Liver (tissue), 9 donors: Measurements from ENCODE around the gene ACTRT2. TPM values are rescaled to one million over a fixed set of nuclear protein-coding genes. Genes with fewer than 3 reads are reported as not detected.

Experiments
- DNase-seq: peaks from one replicate; pipeline ENCODE4 v3.0.0-alpha.2; 2017; ENCODE audit warnings: low spot score
- H3K27ac ChIP-seq, 2 donors: one replicate each; pipeline ENCODE4 v1.7.0; 2013; ENCODE audit warnings: inconsistent platforms in 2 of 2, low read length in 2 of 2, control low read depth in 1 of 2, low read depth in 1 of 2, mild to moderate bottlenecking in 1 of 2
- H3K27me3 ChIP-seq, 4 donors: one replicate each; pipeline versions ENCODE4 v1.6.1 to v1.7.0; 2013; ENCODE audit warnings: low read length in 3 of 4, inconsistent platforms in 1 of 4, mild to moderate bottlenecking in 1 of 4, moderate library complexity in 1 of 4; ENCODE audit not compliant: control insufficient read depth in 4 of 4, insufficient read depth in 4 of 4
- H3K36me3 ChIP-seq, 4 donors: one replicate each; pipeline versions ENCODE4 v1.6.1 to v1.7.0; 2013; ENCODE audit warnings: low read length in 3 of 4, mild to moderate bottlenecking in 3 of 4, low read depth in 1 of 4, moderate library complexity in 1 of 4; ENCODE audit not compliant: control insufficient read depth in 4 of 4, insufficient read depth in 3 of 4
- H3K4me1 ChIP-seq, 4 donors: one replicate each; pipeline versions ENCODE4 v1.6.1 to v1.7.0; 2013; ENCODE audit warnings: low read length in 3 of 4, mild to moderate bottlenecking in 3 of 4, moderate library complexity in 1 of 4; ENCODE audit not compliant: control insufficient read depth in 4 of 4, insufficient read depth in 4 of 4
- H3K4me3 ChIP-seq, 3 donors: one replicate each; pipeline versions ENCODE4 v1.6.1 to v1.7.0; 2013; ENCODE audit warnings: low read length in 3 of 3, control low read depth in 1 of 3, low read depth in 1 of 3, mild to moderate bottlenecking in 1 of 3
- H3K9ac ChIP-seq, 2 donors: one replicate each; pipeline ENCODE4 v1.7.0; 2013; ENCODE audit warnings: low read length in 2 of 2, mild to moderate bottlenecking in 2 of 2, moderate library complexity in 2 of 2, control low read depth in 1 of 2, low read depth in 1 of 2
- H3K9me3 ChIP-seq, 4 donors: one replicate each; pipeline versions ENCODE4 v1.6.1 to v1.7.0; 2013; ENCODE audit warnings: low read length in 3 of 4; ENCODE audit not compliant: control insufficient read depth in 4 of 4
- EGR1 ChIP-seq, 2 donors: IDR thresholded peaks; 2 replicates each; pipeline ENCODE4 v1.6.1; 2016 to 2018; ENCODE audit warnings: antibody characterized with exemption in 2 of 2, low read depth in 2 of 2
- FOXA1 ChIP-seq: IDR thresholded peaks from 2 replicates; pipeline ENCODE4 v1.6.1; 2016; ENCODE audit warnings: antibody characterized with exemption
- FOXA2 ChIP-seq: IDR thresholded peaks from 2 replicates; pipeline ENCODE4 v1.6.1; 2016; ENCODE audit warnings: antibody characterized with exemption
- GABPA ChIP-seq, 2 donors: IDR thresholded peaks in 1 of 2; conservative IDR thresholded peaks in 1 of 2; 2 replicates each; pipeline ENCODE4 v1.6.1; 2016; ENCODE audit warnings: antibody characterized with exemption in 2 of 2, mild to moderate bottlenecking in 1 of 2, moderate library complexity in 1 of 2
- HNF4G ChIP-seq: IDR thresholded peaks from 2 replicates; pipeline ENCODE4 v1.6.1; 2016; ENCODE audit warnings: antibody characterized with exemption
- MAX ChIP-seq: IDR thresholded peaks from 2 replicates; pipeline ENCODE4 v1.6.1; 2016; ENCODE audit warnings: antibody characterized with exemption
- NR2F2 ChIP-seq: IDR thresholded peaks from 2 replicates; pipeline ENCODE4 v1.6.1; 2016; ENCODE audit warnings: antibody characterized with exemption
- RAD21 ChIP-seq, 2 donors: IDR thresholded peaks; 2 replicates each; pipeline ENCODE4 v1.6.1; 2016; ENCODE audit warnings: antibody characterized with exemption in 2 of 2, mild to moderate bottlenecking in 2 of 2
- SP1 ChIP-seq: IDR thresholded peaks from 2 replicates; pipeline ENCODE4 v1.6.1; 2018; ENCODE audit warnings: antibody characterized with exemption, mild to moderate bottlenecking
- YY1 ChIP-seq: IDR thresholded peaks from 2 replicates; pipeline ENCODE4 v1.6.1; 2016; ENCODE audit warnings: antibody characterized with exemption, mild to moderate bottlenecking
- ZBTB33 ChIP-seq: IDR thresholded peaks from 2 replicates; pipeline ENCODE4 v1.6.1; 2016; ENCODE audit warnings: antibody characterized with exemption
- WGBS: extraction: QIAGEN DNeasy Blood & Tissue Kit; methylation state at CpG from one replicate; pipeline ENCODE4 v1.1.7; 2013; 5-methylcytosine and 5-hydroxymethylcytosine counted together
- polyA plus RNA-seq, 2 donors: library from polyadenylated mRNA; stranded (reverse) in 1 of 2; unstranded in 1 of 2; fragments of 200-250 nt in 1 of 2; fragments of >200 nt in 1 of 2; fragmentation: Nextera tagmentation in 1 of 2; extraction: Ambion mirVana in 1 of 2; gene quantifications; one replicate each; pipeline versions ENCODE4 v1.2.1 to v1.2.3, GENCODE V29; 2013 to 2015
- total RNA-seq, 2 donors: library from RNA; depleted of rRNA; stranded (reverse); fragments of >200 nt; gene quantifications; one replicate each; pipeline ENCODE4 v1.2.3, GENCODE V29; 2014
- TF ChIP-seq, protein P1 (sequence below): IDR thresholded peaks from 2 replicates; pipeline ENCODE4 v1.6.1; 2016; ENCODE audit warnings: antibody characterized with exemption, mild to moderate bottlenecking
- TF ChIP-seq, protein P2 (sequence below): fragments of 150-350 bp; IDR thresholded peaks from 2 replicates; pipeline ENCODE4 v1.5.1; 2017; ENCODE audit warnings: improper control_type of control experiment, low read depth, low read length; ENCODE audit not compliant: missing input control
- TF ChIP-seq, protein P3 (sequence below): IDR thresholded peaks from 2 replicates; pipeline ENCODE4 v1.6.1; 2016; ENCODE audit warnings: antibody characterized with exemption
- donor health status: healthy.
- donor health status: healthy.
- donor health status: healthy.
- donor health status: healthy.
- donor health status: healthy.

ACTRT2 gene
- total and polyA plus RNA-seq, 4 donors: not detected

DNA sequence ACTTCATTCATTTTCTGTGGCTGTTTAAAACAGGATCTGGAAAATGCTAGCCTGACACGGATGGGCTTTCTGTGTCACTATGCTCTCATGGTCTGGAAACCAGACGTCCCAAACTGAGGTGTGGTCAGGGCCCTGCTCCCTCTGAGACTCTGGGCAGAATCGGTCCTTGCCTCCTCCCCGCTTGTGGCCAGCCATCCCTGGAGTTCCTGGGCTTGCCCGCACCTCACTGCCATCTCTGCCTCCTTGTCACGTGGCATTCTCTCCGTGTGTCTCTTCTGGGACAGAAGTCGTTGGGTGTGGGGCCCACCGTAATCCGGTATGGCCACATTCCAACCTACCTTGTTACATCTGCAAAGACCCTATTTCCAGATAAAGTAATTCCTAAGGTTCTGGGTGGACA lies 10.1 kb upstream of the ACTRT2 start:
- Histone ChIP-seq H3K27me3 (peaks cover 0 to 19% (median 2%) of the 10 kb centered on the region in 4 donors), H3K36me3 (no peaks in the 10 kb centered on the region), H3K4me3 (no peak overlapping the region), H3K4me1 (no peaks in the 10 kb centered on the region), H3K9me3 (peaks cover 3 to 17% (median 11%) of the 10 kb centered on the region in 4 donors), H3K27ac (no peak overlapping the region), H3K9ac (no peak overlapping the region)
- TF ChIP-seq NR2F2: no peak
- no peak for TF ChIP-seq SP1
- TF ChIP-seq FOXA1: no peak
- TF ChIP-seq, protein P1, sequence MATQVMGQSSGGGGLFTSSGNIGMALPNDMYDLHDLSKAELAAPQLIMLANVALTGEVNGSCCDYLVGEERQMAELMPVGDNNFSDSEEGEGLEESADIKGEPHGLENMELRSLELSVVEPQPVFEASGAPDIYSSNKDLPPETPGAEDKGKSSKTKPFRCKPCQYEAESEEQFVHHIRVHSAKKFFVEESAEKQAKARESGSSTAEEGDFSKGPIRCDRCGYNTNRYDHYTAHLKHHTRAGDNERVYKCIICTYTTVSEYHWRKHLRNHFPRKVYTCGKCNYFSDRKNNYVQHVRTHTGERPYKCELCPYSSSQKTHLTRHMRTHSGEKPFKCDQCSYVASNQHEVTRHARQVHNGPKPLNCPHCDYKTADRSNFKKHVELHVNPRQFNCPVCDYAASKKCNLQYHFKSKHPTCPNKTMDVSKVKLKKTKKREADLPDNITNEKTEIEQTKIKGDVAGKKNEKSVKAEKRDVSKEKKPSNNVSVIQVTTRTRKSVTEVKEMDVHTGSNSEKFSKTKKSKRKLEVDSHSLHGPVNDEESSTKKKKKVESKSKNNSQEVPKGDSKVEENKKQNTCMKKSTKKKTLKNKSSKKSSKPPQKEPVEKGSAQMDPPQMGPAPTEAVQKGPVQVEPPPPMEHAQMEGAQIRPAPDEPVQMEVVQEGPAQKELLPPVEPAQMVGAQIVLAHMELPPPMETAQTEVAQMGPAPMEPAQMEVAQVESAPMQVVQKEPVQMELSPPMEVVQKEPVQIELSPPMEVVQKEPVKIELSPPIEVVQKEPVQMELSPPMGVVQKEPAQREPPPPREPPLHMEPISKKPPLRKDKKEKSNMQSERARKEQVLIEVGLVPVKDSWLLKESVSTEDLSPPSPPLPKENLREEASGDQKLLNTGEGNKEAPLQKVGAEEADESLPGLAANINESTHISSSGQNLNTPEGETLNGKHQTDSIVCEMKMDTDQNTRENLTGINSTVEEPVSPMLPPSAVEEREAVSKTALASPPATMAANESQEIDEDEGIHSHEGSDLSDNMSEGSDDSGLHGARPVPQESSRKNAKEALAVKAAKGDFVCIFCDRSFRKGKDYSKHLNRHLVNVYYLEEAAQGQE: no peak
- no peak for TF ChIP-seq MAX
- no peak for TF ChIP-seq EGR1 (IDR thresholded peaks at IDR 0.05; ENCODE audit: low read depth in 2 of 2)
- no peak for TF ChIP-seq YY1
- TF ChIP-seq GABPA (IDR thresholded peaks at IDR 0.05 in 1 of 2, conservative IDR thresholded peaks at IDR 0.05 in 1 of 2): no peak
- TF ChIP-seq RAD21 (IDR thresholded peaks at IDR 0.05): no peak
- TF ChIP-seq, protein P2, sequence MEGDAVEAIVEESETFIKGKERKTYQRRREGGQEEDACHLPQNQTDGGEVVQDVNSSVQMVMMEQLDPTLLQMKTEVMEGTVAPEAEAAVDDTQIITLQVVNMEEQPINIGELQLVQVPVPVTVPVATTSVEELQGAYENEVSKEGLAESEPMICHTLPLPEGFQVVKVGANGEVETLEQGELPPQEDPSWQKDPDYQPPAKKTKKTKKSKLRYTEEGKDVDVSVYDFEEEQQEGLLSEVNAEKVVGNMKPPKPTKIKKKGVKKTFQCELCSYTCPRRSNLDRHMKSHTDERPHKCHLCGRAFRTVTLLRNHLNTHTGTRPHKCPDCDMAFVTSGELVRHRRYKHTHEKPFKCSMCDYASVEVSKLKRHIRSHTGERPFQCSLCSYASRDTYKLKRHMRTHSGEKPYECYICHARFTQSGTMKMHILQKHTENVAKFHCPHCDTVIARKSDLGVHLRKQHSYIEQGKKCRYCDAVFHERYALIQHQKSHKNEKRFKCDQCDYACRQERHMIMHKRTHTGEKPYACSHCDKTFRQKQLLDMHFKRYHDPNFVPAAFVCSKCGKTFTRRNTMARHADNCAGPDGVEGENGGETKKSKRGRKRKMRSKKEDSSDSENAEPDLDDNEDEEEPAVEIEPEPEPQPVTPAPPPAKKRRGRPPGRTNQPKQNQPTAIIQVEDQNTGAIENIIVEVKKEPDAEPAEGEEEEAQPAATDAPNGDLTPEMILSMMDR: no peak
- no peak for TF ChIP-seq ZBTB33
- no peak for DNase-seq
- 83% methylated on average over 10 of the region's 10 CpGs for WGBS

DNA sequence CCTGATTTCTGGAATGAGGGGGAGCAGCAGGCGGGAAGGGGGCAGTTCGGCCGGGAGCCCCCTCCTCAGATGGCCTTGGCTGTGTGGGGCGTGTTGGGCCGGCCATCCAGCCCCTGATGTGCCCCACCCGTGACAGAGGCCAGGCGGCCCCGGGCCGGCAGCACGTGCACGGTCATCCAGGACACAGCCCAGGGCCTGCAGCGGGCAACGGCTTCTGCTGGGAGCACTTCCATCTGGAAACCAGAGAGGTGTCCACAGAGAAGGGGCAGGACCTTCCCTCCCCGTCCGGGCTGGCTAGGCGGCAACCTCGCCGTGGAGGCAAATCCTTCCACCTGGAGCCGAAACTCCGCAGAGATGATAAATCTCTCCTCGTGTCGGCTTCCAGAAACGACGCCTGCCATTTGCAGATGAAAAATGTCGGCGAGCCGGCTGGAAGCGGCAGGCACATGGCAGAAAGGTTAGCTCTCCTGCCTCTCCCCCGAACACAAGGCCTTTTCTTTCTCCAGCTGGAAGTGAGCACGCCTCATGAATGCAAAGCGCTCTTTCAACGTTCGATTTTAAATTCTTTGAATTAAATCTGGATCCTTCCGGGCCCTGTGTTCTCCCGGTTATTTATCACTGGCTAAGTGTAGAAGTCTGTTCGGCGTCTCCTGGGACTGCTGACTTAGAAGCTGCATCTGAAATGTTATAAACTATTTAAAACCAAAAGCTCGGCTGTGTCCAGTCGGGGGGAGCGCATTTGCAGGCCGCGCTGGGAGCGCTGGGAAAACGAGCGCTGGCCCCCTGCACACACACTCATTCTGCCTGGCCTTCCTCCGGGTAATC lies 9.4 kb upstream of the ACTRT2 start:
- no peak for DNase-seq
- Histone ChIP-seq H3K9ac (no peak overlapping the region), H3K9me3 (peaks cover 3 to 17% (median 11%) of the 10 kb centered on the region in 4 donors), H3K27ac (no peak overlapping the region), H3K4me3 (no peak overlapping the region), H3K4me1 (no peaks in the 10 kb centered on the region), H3K27me3 (peaks cover 0 to 19% (median 3%) of the 10 kb centered on the region in 4 donors), H3K36me3 (no peaks in the 10 kb centered on the region)
- no peak for TF ChIP-seq HNF4G
- no peak for TF ChIP-seq FOXA1
- TF ChIP-seq, protein P1: no peak
- TF ChIP-seq YY1: no peak
- no peak for TF ChIP-seq RAD21 (IDR thresholded peaks at IDR 0.05)
- TF ChIP-seq FOXA2: no peak
- TF ChIP-seq, protein P3, sequence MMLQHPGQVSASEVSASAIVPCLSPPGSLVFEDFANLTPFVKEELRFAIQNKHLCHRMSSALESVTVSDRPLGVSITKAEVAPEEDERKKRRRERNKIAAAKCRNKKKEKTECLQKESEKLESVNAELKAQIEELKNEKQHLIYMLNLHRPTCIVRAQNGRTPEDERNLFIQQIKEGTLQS: no peak
- TF ChIP-seq, protein P2: no peak
- 66% methylated on average over 46 of the region's 46 CpGs for WGBS
